Tibial nerve (tissue), 4 donors: ENCODE measurements around the gene PTGER4. TPM values are rescaled to one million over a fixed set of nuclear protein-coding genes. Genes with fewer than 3 reads are reported as not detected.
"Not testable (repeated sequence)": the region's sequence is repeated elsewhere in the genome, so short reads cannot be mapped to it uniquely, and the experiment has no call there.

Experiments used
- DNase-seq, 2 donors: peaks; one replicate each; pipeline ENCODE4 v3.0.0-alpha.2; 2019; ENCODE audit warnings: low spot score in 2 of 2
- H3K27ac ChIP-seq, 4 donors: fragments of 200-600 bp; sonication (generic) in 3 of 4; one replicate each; pipeline ENCODE4 v1.5.1; 2017 to 2019; ENCODE audit warnings: mild to moderate bottlenecking in 1 of 4
- H3K27me3 ChIP-seq, 2 donors: fragments of 200-600 bp; sonication (generic) in 1 of 2; one replicate each; pipeline versions ENCODE4 v1.5.1 to v1.6.0; 2017 to 2019
- H3K36me3 ChIP-seq, 3 donors: fragments of 200-600 bp; sonication (generic); one replicate each; pipeline ENCODE4 v1.5.1; 2018 to 2019
- H3K4me1 ChIP-seq, 4 donors: fragments of 200-600 bp; sonication (generic) in 3 of 4; one replicate each; pipeline ENCODE4 v1.5.1; 2017 to 2019
- H3K4me3 ChIP-seq, 4 donors: fragments of 200-600 bp; sonication (generic) in 3 of 4; one replicate each; pipeline ENCODE4 v1.5.1; 2017 to 2019; ENCODE audit warnings: mild to moderate bottlenecking in 1 of 4, moderate library complexity in 1 of 4
- H3K9me3 ChIP-seq, 4 donors: fragments of 200-600 bp; sonication (generic) in 3 of 4; one replicate each; pipeline ENCODE4 v1.5.1; 2017 to 2019
- CTCF ChIP-seq, 5 experiments: fragments of 200-600 bp in 3 of 5; fragments of 450-650 bp in 2 of 5; sonication (generic) in 3 of 5; IDR thresholded peaks; one replicate each; pipeline ENCODE4 v1.5.1; 2016 to 2019; ENCODE audit warnings: antibody characterized with exemption in 5 of 5, mild to moderate bottlenecking in 3 of 5, moderate library complexity in 2 of 5
- EP300 ChIP-seq, 2 donors: sonication (generic); formaldehyde crosslinking; IDR thresholded peaks; one replicate each; pipeline ENCODE4 v1.6.1; 2017; ENCODE audit warnings: antibody characterized with exemption in 2 of 2, mild to moderate bottlenecking in 1 of 2
- POLR2A ChIP-seq, 2 donors: fragments of 450-650 bp; IDR thresholded peaks; one replicate each; pipeline ENCODE4 v1.6.1; 2017; ENCODE audit warnings: antibody characterized with exemption in 2 of 2, mild to moderate bottlenecking in 2 of 2, moderate library complexity in 2 of 2
- WGBS, 2 donors: methylation state at CpG; one replicate each; pipeline ENCODE4 v1.1.5; 2018; 5-methylcytosine and 5-hydroxymethylcytosine counted together
- total RNA-seq, 4 donors: library from RNA; depleted of rRNA; stranded (reverse); fragments of >200 nt; gene quantifications; one replicate each; pipeline ENCODE4 v1.1.0, GENCODE V29; 2016

Gene PTGER4
- total RNA-seq, 4 donors from 2014 or later = 21.6 to 72.3 (median 57.0) TPM

- no peak for DNase-seq
- H3K27ac ChIP-seq = no peak overlapping the region
- no peak overlapping the region for H3K4me3 ChIP-seq
- no peaks in the 10 kb centered on the region for H3K27me3 ChIP-seq
- TF ChIP-seq POLR2A (IDR thresholded peaks at IDR 0.05) = no peak
- TF ChIP-seq CTCF (IDR thresholded peaks at IDR 0.05) = no peak
- no peak for TF ChIP-seq EP300 (IDR thresholded peaks at IDR 0.05)
- H3K36me3 ChIP-seq = peaks cover 0 to 50% (median 0%) of the 10 kb centered on the region in 3 donors
- peaks cover 0 to 21% (median 0%) of the 10 kb centered on the region in 4 donors for H3K4me1 ChIP-seq
- peaks cover 0 to 7% (median 0%) of the 10 kb centered on the region in 4 donors for H3K9me3 ChIP-seq
- 90 to 97% methylated on average over 2 of the region's 2 CpGs for WGBS, 2 donors
Observed at GRCh38 chr5:40716590-40716989, 36.9 kb downstream of the PTGER4 start.

- Histone ChIP-seq H3K4me3 (no peak overlapping the region), H3K27ac (no peak overlapping the region), H3K4me1 (peaks cover 0 to 16% (median 0%) of the 10 kb centered on the region in 4 donors), H3K9me3 (peaks cover 0 to 14% (median 0%) of the 10 kb centered on the region in 4 donors), H3K27me3 (no peaks in the 10 kb centered on the region), H3K36me3 (peaks cover 0 to 54% (median 0%) of the 10 kb centered on the region in 3 donors)
- TF ChIP-seq EP300 (IDR thresholded peaks at IDR 0.05) (no peak), CTCF (IDR thresholded peaks at IDR 0.05) (no peak), POLR2A (IDR thresholded peaks at IDR 0.05) (no peak)
- no peak for DNase-seq
Observed at GRCh38 chr5:40717281-40717680, 37.6 kb downstream of the PTGER4 start.

GRCh38 chr5:40720069-40720468 is 40.4 kb downstream of the PTGER4 start:
- no peak overlapping the region for H3K4me3 ChIP-seq
- H3K36me3 ChIP-seq = peaks cover 0 to 76% (median 0%) of the 10 kb centered on the region in 3 donors
- no peak for DNase-seq
- no peaks in the 10 kb centered on the region for H3K4me1 ChIP-seq
- no peak for TF ChIP-seq POLR2A (IDR thresholded peaks at IDR 0.05)
- no peak for TF ChIP-seq CTCF (IDR thresholded peaks at IDR 0.05)
- TF ChIP-seq EP300 (IDR thresholded peaks at IDR 0.05) = no peak
- peaks cover 0 to 18% (median 0%) of the 10 kb centered on the region in 4 donors for H3K9me3 ChIP-seq
- no peaks in the 10 kb centered on the region for H3K27me3 ChIP-seq
- no peak overlapping the region for H3K27ac ChIP-seq

GRCh38 chr5:40722497-40722911 is 42.8 kb downstream of the PTGER4 start:
- not testable (repeated sequence) for H3K4me3 ChIP-seq, H3K27ac ChIP-seq, DNase-seq, H3K4me1 ChIP-seq, H3K27me3 ChIP-seq
- peaks cover 0 to 81% (median 0%) of the 10 kb centered on the region in 3 donors for H3K36me3 ChIP-seq
- peaks cover 0 to 18% (median 0%) of the 10 kb centered on the region in 4 donors for H3K9me3 ChIP-seq
- WGBS, 2 donors = 94 to 97% methylated on average over 18 to 36 of the region's 37 CpGs

GRCh38 chr5:40733434-40733833 is 53.7 kb downstream of the PTGER4 start:
- DNase-seq = no peak
- Histone ChIP-seq H3K36me3 (peaks cover 0 to 3% (median 0%) of the 10 kb centered on the region in 3 donors), H3K27me3 (no peaks in the 10 kb centered on the region), H3K4me3 (no peak overlapping the region), H3K27ac (no peak overlapping the region), H3K9me3 (no peaks in the 10 kb centered on the region), H3K4me1 (peaks cover 0 to 34% (median 18%) of the 10 kb centered on the region in 4 donors)
- WGBS, 2 donors = 58 to 64% methylated on average over 2 of the region's 2 CpGs
- TF ChIP-seq CTCF (IDR thresholded peaks at IDR 0.05) (no peak), EP300 (IDR thresholded peaks at IDR 0.05) (no peak), POLR2A (IDR thresholded peaks at IDR 0.05) (no peak)
